Measurements from ENCODE around the gene ATP1A3.

Gene ATP1A3

GRCh38 chr19:41991025-41991424 lies 3.0 kb downstream of the ATP1A3 start:
- peaks cover 58% of the 10 kb centered on the region for H3K36me3 ChIP-seq
- no peaks in the 10 kb centered on the region for H3K27me3 ChIP-seq (ENCODE audit: insufficient read depth, low read depth, severe bottlenecking)
- peak overlapping the region; percentile 90 for H3K27ac ChIP-seq
- H3K9me3 ChIP-seq (ENCODE audit: severe bottlenecking), result no peaks in the 10 kb centered on the region
- TF ChIP-seq CTCF (IDR thresholded peaks at IDR 0.05; ENCODE audit: low read depth, low read length), result no peak
- peak overlapping the region; percentile 67 for H3K4me3 ChIP-seq (ENCODE audit: low read depth, low read length)
- DNase-seq, result peak; percentile 93

DNA sequence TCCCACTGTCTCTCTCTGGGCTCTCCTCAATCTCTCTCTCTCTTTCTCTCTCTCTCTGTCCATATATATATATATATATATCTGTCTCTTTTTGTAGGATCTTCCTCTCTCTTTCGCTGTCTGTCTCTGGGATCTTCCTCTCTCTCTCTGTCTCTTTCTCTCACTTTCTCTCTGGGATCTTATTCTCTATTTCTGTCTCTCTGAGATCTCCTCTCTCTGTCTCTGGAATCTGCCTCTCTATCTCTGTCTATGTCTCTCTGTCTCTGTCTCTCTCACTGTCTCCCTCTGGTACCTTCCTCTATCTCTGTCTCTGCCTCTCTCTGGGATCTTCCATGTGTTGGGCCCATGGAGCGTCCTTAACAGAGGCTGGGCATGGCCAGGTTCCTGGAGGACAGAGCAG lies 3.4 kb downstream of the ATP1A3 start:
- Histone ChIP-seq H3K27me3 (ENCODE audit: insufficient read depth, low read depth, severe bottlenecking) (no peaks in the 10 kb centered on the region), H3K4me3 (ENCODE audit: low read depth, low read length) (peak overlapping the region; percentile 1; the same call in 1 of the 2 replicates), H3K9me3 (ENCODE audit: severe bottlenecking) (no peaks in the 10 kb centered on the region), H3K36me3 (peaks cover 62% of the 10 kb centered on the region), H3K27ac (peak overlapping the region; percentile 90)
- no peak for TF ChIP-seq CTCF (IDR thresholded peaks at IDR 0.05; ENCODE audit: low read depth, low read length)
- DNase-seq, result no peak

- H3K9me3 ChIP-seq (ENCODE audit: severe bottlenecking), result no peaks in the 10 kb centered on the region
- H3K4me3 ChIP-seq (ENCODE audit: low read depth, low read length), result no peak overlapping the region
- H3K36me3 ChIP-seq, result peaks cover 68% of the 10 kb centered on the region
- peak overlapping the region; percentile 60 for H3K27ac ChIP-seq
- DNase-seq, result no peak
- TF ChIP-seq CTCF (IDR thresholded peaks at IDR 0.05; ENCODE audit: low read depth, low read length), result no peak
- H3K27me3 ChIP-seq (ENCODE audit: insufficient read depth, low read depth, severe bottlenecking), result no peaks in the 10 kb centered on the region
Measured at GRCh38 chr19:41990028-41990427, 4.0 kb downstream of the ATP1A3 start.

DNA sequence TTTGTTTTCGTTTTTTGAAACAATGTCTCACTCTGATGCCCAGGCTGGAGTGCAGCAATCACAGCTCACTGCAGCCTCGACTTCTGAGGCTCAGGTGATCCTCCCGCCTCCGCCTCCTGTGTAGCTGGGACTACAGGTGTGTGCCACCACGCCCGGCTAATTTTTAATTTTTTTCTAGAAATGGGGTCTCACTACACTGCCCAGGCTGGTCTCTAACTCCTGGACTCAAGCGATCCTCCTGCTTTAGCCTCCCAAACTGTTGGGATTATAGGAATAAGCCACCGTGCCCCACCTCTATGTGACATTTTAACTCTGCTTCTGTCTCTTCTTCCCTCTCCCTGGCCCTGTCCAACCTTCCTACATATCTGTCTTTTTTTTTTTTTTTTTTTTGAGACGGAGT lies 5.1 kb downstream of the ATP1A3 start:
- DNase-seq, result no peak
- no peaks in the 10 kb centered on the region for H3K27me3 ChIP-seq (ENCODE audit: insufficient read depth, low read depth, severe bottlenecking)
- TF ChIP-seq CTCF (IDR thresholded peaks at IDR 0.05; ENCODE audit: low read depth, low read length), result no peak

GRCh38 chr19:41987141-41987860 lies 6.7 kb downstream of the ATP1A3 start:
- peaks cover 84% of the 10 kb centered on the region for H3K36me3 ChIP-seq
- no peak overlapping the region for H3K4me3 ChIP-seq (ENCODE audit: low read depth, low read length)
- DNase-seq, result no peak
- H3K27me3 ChIP-seq (ENCODE audit: insufficient read depth, low read depth, severe bottlenecking), result no peaks in the 10 kb centered on the region
- H3K27ac ChIP-seq, result no peak overlapping the region
- no peak for TF ChIP-seq CTCF (IDR thresholded peaks at IDR 0.05; ENCODE audit: low read depth, low read length)
- no peaks in the 10 kb centered on the region for H3K9me3 ChIP-seq (ENCODE audit: severe bottlenecking)

More for the DNA sequence above, 5.1 kb downstream of the ATP1A3 start:
- H3K9me3 ChIP-seq (ENCODE audit: severe bottlenecking), result no peaks in the 10 kb centered on the region
- H3K27ac ChIP-seq, result no peak overlapping the region
- H3K36me3 ChIP-seq, result peaks cover 78% of the 10 kb centered on the region
- no peak overlapping the region for H3K4me3 ChIP-seq (ENCODE audit: low read depth, low read length)

GRCh38 chr19:41984961-41985360 lies 9.1 kb downstream of the ATP1A3 start:
- peaks cover 97% of the 10 kb centered on the region for H3K36me3 ChIP-seq
- DNase-seq, result no peak
- TF ChIP-seq CTCF (IDR thresholded peaks at IDR 0.05; ENCODE audit: low read depth, low read length), result no peak

More at GRCh38 chr19:41984961-41985360, 9.1 kb downstream of the ATP1A3 start:
- Histone ChIP-seq H3K27ac (no peak overlapping the region), H3K27me3 (ENCODE audit: insufficient read depth, low read depth, severe bottlenecking) (no peaks in the 10 kb centered on the region), H3K9me3 (ENCODE audit: severe bottlenecking) (no peaks in the 10 kb centered on the region), H3K4me3 (ENCODE audit: low read depth, low read length) (no peak overlapping the region)
